HG03571 (cell line): ENCODE results near the gene USP40.

Source experiments
- ATAC-seq: cut with Tn5 transposase; IDR thresholded peaks from one replicate; pipeline ENCODE4 v1.9.1; 2021; ENCODE audit not compliant: unreplicated experiment

Gene USP40

DNA sequence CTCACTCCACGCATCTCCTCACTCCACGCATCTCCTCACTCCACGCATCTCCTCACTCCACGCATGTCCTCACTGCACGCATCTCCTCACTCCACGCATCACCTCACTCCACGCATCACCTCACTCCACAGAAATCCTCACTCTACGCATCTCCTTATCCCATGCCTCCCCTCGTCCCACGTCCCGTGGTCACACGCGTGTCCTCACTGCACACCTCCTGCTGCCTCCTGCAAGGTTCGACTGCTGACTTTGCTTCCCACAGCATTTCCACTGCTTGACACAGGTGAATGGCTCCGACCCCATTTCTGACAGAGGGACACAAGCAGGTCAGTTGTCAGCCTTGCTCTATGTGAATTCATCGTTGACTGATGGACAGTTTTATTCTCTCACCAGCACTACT, 103.0 kb downstream of the USP40 start:
- ATAC-seq = no peak

DNA sequence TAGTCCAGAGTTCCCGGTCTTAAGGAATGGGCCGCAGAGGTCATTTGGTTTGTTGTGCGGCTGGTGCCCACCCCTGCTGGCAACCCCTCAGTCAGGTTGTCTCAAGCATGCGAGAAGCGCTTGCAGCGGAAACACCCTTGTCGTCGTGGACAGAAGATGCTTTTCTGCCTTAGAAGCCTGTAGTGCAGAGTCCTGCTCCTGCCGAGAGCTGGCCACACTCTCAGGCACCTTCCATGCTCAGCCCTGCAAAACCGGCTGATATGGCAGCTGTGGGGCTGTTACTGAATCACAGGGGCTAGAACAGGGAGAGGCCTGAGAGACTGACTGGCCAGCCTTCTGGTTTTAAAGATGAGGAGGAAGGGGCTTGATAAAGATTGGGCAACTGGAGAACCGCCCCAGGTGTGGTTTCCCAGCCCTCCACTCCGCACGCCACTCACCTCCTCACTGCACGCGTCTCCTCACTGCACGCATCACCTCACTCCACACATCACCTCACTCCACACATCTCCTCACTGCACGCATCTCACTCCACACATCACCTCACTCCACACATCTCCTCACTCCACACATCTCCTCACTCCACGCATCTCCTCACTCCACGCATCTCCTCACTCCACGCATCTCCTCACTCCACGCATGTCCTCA, 103.6 kb downstream of the USP40 start:
- no peak for ATAC-seq

DNA sequence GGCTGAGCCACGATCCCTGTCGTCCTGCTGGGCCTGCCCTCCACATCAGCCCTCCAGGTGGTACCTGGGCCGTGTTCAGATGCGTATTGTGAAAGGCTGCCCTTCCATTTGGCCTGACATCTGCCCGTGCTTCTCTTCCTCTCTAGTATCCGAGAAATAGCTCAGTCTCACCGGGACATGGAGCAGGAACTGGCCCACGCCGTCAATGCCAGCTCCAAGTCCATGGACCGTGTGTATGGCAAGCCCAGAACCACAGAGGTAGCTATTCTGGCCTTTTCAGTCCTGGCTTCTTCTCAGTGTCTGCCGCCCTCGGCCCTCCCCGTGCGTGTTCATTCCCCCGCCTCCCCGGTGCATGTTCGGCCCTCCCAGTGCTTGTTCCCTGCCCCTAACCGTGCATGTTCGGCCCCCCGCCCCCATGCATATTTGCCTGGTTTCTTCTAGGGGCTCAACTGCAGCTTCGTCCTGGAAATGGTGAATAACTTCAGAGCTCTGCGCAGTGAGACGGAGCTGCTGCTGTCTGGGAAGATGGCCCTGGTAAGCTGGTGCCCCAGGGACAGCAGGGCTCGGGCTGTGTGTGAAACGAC, 104.3 kb downstream of the USP40 start:
- no peak for ATAC-seq

GRCh38 chr2:233461481-233461891, 105.1 kb downstream of the USP40 start:
- ATAC-seq = no peak

- no peak for ATAC-seq
Measured at GRCh38 chr2:233460726-233461441, 105.7 kb downstream of the USP40 start.

- ATAC-seq = no peak
Measured at GRCh38 chr2:233459426-233459825, 107.2 kb downstream of the USP40 start.

DNA sequence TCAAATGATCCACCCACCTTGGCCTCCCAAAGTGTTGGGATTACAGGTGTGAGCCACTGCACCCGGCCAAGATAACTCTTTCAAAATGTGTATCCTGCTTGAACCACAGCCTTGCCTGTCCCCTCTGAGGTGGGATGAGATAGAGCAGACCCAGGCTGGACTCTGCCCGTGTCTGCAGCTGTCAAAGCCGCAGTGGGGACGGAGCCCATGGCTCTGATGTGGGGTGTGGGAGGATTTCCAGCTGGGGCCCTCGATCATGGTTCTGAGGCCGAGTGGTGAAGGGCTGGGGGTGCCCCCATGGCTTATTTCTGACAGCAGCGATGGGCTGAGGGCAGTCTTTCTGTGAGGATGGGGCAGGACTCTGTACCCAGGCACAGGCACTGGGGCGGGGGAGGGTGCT, 107.8 kb downstream of the USP40 start:
- ATAC-seq = no peak

DNA sequence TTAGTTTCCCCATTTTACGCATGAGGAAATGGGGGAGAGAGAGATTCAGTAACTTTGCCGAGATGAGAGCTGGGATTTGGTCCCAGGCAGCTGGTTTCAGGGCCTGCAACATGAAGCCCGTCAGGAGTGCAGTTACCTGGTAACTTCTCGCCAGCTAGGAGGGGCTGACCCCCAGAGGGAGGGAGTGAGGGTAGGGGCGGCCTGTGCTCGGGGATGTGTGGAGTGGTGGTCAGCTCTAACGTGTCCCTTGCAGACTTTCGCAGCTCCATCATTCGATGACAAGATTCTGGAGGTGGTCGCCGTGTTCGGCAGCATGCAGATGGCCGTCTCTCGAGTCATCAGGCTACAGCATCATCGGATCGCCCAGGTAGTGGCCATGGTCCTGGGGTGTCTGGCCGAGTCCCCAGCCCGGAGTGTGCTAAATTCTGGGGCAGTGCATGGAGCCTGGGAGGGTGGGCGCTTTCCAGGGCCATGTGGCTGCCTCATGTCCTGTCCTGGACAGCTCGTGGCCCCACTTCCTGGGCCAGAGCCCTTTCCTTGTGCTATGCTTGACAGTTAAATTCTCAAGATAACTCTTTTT, 108.5 kb downstream of the USP40 start:
- ATAC-seq = no peak

- ATAC-seq = no peak
Measured at GRCh38 chr2:233457356-233457755, 109.2 kb downstream of the USP40 start.

DNA sequence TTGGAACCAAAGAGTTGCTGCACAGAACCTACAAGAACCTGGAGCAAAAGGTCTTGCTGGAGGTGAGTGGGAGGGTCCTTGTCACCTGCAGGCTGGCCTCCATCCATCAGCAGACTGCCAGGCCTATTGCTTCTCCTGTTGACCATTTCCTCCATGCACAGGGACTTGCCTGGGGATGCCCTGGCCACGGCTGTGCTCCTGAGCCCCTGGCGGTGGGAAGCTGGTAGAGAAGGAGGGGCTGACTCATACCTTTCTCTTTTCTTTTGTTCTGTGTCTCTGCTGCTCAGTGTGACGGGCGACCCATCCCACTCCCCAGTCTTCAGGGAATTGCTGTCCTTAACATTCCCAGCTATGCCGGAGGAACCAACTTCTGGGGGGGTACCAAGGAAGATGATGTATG, 109.6 kb downstream of the USP40 start:
- ATAC-seq = no peak

GRCh38 chr2:233456111-233456510, 110.5 kb downstream of the USP40 start:
- no peak for ATAC-seq

DNA sequence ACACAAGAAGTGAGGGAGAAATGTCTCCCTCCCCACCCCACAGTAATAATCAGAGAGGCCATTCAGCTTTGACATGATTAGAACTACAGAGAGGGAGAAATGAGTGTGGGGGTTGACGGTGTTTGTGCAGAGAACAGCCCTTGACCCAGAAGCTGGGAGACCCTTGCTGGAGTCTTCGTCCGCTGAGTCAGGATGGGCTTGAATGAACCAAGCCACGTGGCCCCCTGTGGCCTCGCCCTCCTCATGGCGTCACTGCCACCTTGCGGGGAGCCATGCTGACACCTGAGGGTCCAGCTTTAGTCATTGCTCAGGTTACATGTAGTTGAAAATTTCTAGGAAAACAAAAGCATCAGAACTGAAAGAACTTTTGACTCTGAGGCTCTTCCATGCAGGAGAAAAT, 111.1 kb downstream of the USP40 start:
- no peak for ATAC-seq

GRCh38 chr2:233455006-233455405, 111.6 kb downstream of the USP40 start:
- no peak for ATAC-seq

GRCh38 chr2:233453916-233454315, 112.7 kb downstream of the USP40 start:
- ATAC-seq = no peak

DNA sequence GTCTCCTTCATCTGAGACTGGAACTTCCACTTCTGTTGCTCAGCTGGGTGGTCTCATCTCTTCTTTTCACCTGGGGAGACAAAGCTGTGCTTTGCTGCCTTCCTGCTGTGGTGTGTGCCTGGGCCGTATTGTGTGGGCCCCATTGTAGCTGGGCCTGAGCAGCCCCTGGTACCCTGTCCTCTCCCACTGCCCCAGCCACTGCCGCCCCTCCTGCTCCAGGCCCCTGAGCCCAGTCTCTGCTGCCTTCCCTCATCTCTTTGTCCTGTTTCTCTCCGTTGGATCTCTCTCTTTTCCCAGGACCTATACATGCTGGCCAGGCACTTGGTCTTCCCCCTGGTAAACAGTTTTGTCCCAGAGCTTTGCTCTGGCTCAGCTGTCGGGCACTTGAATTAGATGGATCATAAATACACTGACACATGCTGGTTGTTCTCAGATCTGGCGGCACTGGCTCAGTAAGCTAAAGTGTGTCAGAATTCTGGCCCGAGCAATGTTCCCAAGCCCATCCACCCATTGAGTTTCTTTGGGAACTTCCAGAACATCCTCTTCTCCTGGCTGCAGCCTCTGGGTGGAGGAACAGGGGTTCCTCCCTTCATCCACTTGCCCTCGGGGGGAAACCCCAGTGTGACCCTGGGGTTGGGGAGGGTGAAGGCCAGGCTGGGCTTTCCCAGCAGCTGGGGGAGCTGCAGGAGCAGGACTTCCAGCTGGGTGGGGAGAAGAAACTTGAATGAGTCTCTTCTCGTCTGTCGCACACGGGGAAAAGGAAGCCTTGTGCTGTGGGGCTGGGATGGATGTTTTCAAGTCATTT, 113.3 kb downstream of the USP40 start:
- ATAC-seq = no peak

GRCh38 chr2:233451950-233452349, 114.6 kb downstream of the USP40 start:
- no peak for ATAC-seq

DNA sequence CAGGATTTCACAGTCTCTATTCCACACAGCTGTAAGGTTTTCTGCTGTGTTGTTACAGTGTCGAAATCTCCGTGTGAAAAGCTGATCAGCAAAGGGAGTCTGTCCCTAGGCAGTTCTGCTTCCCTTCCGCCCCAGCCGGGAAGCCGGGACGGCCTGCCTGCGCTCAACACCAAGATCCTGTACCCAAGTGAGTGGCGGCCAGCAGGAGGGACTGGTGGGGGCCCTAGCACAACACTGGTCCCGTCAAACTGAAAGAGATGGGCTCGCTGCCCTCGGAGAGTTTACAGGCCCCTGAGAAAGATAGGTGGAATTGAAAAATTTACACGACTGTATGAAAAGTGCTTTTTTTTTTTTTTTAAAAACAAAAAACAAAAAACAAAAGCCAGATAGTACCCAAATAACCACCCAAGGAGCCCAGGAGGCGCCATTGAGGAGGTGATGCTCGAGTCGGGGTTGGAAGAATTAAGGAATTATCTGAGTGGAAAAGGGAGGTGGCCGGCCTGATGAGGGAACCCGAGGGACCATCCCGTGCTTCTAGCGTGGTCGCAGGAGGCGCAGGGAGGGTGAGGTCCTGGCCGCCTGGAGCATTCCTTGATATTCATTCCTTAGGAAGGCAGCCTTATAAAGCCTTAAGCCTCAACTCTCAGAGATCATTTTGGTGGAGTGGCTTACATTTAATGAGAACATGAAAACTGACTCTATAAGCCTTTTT, 115.6 kb downstream of the USP40 start:
- no peak for ATAC-seq

GRCh38 chr2:233449921-233450863, 116.4 kb downstream of the USP40 start:
- no peak for ATAC-seq

DNA sequence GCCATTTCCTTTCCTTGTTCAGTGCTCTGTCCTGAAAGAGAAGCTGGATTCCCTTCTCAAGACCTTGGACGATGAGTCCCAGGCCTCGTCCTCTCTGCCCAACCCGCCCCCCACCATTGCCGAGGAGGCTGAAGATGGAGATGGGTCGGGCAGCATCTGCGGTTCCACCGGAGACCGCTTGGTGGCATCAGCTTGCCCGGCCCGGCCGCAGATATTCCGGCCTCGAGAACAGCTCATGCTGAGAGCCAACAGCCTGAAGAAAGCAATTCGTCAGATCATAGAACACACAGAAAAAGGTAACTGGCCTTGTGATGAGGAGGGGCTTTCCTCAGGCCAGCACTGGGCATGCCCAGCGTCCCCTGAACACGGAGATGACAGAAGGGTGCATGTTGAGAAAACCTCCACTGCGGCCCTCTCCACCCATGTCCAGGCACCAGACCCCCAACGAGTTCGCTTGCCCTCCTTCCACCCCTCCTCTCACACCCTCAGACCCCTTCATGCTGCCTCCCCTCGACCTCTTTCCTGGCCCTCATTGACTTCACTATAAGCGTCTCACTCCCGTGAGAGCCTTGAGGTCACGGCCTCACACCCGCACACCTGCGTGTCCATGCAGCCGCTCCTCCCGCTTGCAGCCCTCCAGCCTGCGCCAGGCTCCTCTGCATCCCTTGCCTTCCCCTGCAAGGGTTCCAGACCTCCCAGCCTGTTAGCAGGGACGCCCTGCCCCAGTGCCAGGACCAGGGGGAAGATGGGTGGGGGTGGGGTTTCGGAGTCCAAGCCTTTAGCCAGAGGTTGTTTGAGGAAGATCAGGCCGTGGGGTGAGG, 117.3 kb downstream of the USP40 start:
- no peak for ATAC-seq
